D721Med (cell line): ENCODE results near the gene SLC24A3.

Experiments
- DNase-seq: peaks from one replicate; pipeline ENCODE4 v3.0.0; 2011; ENCODE audit warnings: low spot score; ENCODE audit not compliant: insufficient read length
- FAIRE-seq: peaks from 2 replicates; lab custom pipeline; 2011; peaks lifted over from hg19 to GRCh38; lab: Jason Lieb, UNC
- TF ChIP-seq, protein P1 (sequence below): IDR thresholded peaks from 2 replicates; pipeline ENCODE4 v1.5.1; 2012; ENCODE audit warnings: mild to moderate bottlenecking, control low read depth; ENCODE audit not compliant: insufficient read depth; ENCODE audit errors: missing control alignments

The SLC24A3 gene

DNA sequence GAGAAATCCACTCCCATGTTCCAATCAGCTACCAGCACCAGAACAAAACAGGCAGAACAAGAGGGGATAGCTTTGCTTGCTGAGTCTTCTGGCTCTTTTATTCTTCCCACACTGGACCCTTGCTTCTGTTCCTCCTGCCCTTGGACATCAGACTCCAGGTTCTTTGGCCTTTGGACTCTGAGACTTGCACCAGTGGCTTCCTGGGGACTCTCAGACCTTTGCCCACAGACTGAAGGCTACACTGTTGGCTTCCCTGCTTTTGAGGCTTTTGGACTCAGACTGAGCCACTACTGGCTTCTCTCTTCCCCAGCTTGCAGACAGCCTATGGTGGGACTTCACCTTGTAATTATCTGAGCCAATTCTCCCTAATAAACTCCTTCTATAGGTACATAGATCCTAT lies 403.2 kb downstream of the SLC24A3 start:
- TF ChIP-seq, protein P1, sequence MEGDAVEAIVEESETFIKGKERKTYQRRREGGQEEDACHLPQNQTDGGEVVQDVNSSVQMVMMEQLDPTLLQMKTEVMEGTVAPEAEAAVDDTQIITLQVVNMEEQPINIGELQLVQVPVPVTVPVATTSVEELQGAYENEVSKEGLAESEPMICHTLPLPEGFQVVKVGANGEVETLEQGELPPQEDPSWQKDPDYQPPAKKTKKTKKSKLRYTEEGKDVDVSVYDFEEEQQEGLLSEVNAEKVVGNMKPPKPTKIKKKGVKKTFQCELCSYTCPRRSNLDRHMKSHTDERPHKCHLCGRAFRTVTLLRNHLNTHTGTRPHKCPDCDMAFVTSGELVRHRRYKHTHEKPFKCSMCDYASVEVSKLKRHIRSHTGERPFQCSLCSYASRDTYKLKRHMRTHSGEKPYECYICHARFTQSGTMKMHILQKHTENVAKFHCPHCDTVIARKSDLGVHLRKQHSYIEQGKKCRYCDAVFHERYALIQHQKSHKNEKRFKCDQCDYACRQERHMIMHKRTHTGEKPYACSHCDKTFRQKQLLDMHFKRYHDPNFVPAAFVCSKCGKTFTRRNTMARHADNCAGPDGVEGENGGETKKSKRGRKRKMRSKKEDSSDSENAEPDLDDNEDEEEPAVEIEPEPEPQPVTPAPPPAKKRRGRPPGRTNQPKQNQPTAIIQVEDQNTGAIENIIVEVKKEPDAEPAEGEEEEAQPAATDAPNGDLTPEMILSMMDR, result no peak
- DNase-seq, result no peak
- no peak for FAIRE-seq

DNA sequence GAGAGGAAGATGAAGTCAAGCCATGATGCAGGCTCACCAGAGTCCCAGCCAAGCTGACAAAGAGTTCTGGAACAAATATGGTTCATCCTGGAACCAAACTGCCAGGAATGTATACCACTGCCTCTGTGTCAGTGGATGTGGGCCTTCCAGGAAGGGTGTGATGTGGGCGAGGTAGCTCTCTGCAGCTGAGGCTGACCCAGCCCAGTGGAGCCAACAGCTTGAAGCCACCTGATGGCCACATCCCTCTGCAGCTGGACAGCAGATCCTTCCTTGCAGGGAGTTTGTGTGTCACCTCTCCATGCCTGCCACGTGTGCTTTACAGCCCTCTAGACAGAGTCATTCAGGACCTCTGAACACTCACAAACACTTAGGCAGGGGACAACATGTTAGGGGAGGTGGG lies 403.6 kb downstream of the SLC24A3 start:
- FAIRE-seq, result no peak
- TF ChIP-seq, protein P1, result no peak

DNA sequence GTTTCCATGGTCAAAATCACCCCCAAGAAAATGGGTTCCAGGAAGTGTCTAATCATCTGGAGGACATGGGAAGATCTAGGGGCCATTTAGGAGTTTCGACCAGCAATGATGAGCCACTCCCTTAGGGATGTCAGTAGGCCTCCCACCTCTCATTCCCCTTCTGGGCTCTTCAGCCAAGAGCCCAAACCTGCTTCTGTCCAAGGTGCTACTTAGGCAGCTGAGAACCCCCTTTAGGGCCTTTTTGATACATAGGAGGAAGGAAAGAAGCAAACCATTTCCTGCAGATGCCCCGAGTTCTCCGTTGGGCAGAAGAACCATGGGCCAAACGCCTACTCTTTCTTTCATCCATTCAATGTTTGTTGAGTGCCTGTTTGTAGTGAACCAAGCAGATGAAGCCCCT lies 404.2 kb downstream of the SLC24A3 start:
- TF ChIP-seq, protein P1, result no peak
- no peak for FAIRE-seq
- DNase-seq, result no peak

More for the DNA sequence above, 403.6 kb downstream of the SLC24A3 start:
- DNase-seq, result no peak

DNA sequence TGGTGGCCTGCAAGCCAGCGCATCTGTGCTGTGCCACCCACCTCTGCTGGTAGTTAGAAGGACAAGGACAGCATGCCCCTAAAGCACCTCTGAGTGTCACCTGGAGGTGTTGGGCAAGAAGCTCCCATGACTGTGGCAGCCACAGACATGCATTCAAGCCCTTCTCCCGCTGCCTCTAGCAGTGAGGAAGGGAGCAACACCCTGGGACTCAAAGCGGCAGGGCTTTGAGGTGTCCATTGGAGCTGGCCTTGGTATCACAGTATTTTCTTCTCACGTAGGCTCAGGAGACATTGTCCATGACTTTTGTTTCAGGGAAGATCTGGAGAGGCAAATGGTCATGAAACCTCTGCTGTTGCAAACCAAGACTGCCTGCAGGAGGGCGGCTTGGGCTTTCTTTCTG lies 404.8 kb downstream of the SLC24A3 start:
- TF ChIP-seq, protein P1, result no peak
- DNase-seq (no peak), FAIRE-seq (no peak)

DNA sequence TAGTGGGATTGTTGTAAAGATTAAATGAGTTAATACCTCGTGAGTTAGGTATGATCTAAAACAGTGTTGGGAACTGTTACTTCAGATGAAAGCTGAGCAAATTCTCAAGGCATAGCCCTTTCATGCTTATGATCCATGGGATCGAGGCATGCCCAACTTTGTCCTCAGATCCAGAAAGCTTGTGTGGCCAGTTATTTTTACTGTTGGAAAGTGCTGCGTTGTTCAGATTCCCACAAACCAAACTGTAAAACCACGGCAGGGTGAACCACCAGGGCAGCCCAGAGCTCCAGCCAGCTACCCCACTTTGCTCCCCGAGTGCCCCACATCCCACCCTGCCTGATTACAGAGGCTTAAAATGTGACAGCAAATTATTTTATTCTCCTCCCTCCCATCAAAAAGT lies 406.3 kb downstream of the SLC24A3 start:
- TF ChIP-seq, protein P1, result no peak
- DNase-seq, result no peak
- no peak for FAIRE-seq

DNA sequence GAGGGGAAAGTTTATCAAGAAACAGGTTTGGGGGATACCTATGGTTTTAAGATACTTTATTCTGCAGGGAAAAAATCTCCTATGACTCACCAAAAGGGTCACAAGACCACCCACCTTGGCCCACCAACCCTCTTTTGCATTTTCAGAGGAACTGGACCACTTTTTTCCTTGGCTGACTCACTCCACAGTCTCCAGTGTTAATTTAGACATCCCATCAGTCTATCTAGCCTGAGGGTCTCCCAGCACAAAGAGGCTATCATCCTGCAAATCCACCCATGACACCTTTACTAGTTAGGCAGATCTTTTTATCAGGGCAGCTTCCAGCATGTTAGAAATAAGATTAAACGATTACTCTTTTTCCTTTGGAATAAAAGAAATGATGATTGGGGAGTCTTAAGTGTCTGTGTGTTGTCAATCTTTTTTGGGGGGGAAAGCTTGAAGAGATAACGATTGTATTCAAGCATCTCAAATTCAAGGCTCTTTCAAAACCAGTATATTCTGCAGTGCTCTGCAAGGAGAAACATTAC lies 407.5 kb downstream of the SLC24A3 start:
- no peak for DNase-seq

DNA sequence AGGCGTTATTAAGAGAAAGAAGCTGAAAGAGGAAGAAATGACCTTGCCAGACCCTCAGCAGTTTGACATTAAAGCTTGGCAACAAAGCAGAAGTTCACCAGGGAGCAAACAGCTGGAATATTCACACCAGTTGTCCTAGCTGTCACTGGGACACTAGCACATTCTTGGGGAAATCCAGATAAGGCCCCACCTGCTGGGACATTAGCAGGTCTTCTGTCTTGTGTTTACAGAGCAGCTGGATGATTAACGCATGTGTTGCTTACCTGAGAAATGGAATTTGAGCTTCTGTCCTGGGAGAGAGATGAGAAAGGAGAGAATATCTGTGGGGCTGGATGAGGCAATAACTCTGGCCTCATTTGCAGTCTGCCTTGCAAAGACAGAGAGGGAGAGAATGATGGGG lies 408.0 kb downstream of the SLC24A3 start:
- no peak for FAIRE-seq
- TF ChIP-seq, protein P1, result no peak
- no peak for DNase-seq

More for the DNA sequence above, 407.5 kb downstream of the SLC24A3 start:
- TF ChIP-seq, protein P1, result no peak
- no peak for FAIRE-seq
